GOT3 (cell line): ENCODE data around the gene FGGY.

Experiments
- DNase-seq: peaks from one replicate; lab custom pipeline; 2025; ENCODE audit warnings: mixed read lengths; lab: John Stamatoyannopoulos, UW

FGGY gene

DNA sequence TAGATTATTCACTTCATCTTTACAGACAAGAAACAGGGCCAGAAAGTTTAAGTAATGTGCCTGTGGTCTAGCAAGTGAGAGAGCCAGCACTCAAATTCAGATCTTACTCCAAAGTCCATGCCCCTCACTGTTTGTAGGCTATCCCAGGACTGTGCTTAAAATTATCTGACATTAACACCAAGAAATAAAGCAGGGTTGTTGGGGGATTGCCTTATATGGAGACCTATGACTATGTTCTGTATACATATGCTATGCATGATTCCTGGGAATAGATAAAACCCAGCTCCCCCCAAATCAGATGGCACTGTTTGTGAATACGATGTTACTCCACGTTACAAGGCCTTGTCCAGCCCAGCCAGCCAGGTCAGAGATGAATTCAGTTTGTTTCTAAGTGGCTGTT lies 386.3 kb downstream of the FGGY start:
- no peak for DNase-seq

DNA sequence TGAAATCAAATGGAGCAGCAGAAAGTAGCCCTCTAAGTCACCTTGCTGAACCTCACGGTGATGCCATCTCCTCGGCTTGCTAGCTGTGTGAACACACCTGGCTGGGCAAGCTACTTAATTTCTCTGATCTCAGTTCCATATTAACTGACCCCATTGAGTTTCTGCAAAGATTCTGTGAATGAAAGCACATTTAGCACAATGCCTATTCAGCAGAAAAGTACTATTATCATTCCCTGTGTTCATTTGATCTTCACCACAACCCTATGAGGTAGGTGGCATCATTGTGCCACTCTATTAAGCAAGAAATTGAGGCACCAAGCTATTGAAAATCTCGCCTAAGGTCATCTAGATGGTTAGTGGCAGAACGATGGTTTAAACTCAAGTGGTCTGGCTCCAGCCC lies 387.8 kb downstream of the FGGY start:
- DNase-seq, result no peak

DNA sequence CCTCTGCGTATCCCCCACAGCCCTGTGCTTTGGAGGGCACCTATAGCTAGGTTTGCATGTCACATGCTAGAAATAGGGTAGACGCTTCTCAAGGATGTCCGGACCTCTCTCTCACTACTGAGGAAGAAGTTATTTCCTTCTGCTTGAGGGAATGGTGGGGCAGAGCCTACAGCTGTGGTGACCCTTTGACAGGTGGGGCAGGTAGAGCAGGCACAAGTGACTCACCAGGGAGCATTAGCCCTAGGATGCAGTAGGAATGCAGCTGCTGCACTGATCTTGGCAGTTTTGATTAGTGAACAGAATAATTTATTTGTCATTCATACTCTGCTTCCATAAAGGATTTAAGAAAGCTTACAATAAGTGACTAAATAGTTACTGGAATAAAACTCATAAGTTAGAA lies 388.2 kb downstream of the FGGY start:
- DNase-seq, result no peak

DNA sequence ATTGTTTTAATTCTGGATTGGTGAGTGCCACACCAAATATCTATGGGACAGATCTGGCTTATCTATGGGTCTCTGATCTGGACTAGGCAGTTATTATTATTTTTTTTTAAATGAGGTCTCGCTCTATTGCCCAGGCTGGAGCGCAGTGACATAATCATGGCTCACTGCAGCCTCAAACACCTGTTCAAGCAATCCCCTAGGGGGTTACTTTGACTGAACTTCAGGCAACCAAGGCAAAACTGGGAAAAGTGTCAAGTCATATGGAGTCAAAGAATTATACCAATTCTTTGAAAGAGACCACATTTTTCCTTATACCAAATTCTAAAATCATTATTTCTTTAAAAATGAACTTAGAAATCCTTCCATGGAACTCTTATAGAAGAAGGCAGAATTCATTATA lies 388.8 kb downstream of the FGGY start:
- DNase-seq, result no peak

DNA sequence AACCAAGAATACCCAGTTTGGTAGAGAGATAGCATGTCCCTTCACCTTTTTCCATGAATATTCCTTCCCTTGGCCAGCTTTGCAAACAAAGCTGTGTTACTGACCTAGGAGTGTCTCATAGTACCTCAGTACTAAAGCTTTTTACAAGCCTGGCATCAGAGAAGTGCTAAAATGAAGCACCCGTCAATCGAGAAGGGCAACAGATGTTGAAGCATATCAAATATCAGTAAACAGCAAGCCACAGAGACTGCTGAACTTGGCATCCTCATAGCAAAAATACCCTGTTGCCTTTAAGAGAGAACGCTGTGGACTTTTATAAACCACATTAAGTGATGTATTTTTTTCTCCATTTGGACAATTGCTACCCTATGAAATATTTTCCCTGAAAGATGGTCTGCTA lies 389.3 kb downstream of the FGGY start:
- DNase-seq, result no peak

DNA sequence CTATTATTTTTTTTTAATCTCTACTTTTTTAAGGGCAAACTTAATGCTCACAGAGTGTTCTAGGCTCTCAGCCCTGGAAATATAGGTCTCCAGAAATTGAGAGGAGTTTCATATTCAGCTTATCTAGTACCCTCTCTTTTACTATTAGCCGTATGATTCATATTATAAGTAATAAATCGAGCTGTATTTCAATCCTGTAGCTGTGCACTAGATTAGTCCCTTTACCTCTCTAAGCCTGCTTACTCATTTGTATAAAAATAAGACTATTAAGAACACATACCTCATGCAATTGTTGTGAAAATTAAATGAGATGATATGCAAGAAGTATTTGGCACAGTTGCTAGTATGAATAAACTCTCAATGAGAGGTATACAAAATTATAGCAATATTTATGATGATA lies 389.7 kb downstream of the FGGY start:
- no peak for DNase-seq

GRCh38 chr1:59687081-59687480 lies 390.2 kb downstream of the FGGY start:
- DNase-seq, result no peak

GRCh38 chr1:59688976-59689375 lies 392.1 kb downstream of the FGGY start:
- no peak for DNase-seq

DNA sequence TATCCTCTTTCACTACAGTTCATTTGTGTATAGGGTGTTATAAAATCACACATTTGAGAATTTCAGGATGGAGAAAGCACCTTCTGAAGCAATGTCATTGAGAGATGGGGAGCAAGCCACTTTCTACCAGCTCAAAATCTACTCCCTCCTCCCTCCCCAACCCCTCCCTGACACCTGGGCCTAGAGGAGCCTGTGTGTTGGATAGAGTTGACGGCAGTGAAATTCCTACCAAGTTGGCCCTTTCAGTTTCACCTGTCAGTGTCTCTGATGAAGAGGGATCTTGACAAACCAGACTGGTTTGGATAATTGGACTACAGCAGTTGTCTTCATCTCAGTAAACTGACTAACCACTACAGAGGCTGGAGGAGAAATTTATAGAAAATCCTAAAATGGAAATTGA lies 392.8 kb downstream of the FGGY start:
- no peak for DNase-seq

DNA sequence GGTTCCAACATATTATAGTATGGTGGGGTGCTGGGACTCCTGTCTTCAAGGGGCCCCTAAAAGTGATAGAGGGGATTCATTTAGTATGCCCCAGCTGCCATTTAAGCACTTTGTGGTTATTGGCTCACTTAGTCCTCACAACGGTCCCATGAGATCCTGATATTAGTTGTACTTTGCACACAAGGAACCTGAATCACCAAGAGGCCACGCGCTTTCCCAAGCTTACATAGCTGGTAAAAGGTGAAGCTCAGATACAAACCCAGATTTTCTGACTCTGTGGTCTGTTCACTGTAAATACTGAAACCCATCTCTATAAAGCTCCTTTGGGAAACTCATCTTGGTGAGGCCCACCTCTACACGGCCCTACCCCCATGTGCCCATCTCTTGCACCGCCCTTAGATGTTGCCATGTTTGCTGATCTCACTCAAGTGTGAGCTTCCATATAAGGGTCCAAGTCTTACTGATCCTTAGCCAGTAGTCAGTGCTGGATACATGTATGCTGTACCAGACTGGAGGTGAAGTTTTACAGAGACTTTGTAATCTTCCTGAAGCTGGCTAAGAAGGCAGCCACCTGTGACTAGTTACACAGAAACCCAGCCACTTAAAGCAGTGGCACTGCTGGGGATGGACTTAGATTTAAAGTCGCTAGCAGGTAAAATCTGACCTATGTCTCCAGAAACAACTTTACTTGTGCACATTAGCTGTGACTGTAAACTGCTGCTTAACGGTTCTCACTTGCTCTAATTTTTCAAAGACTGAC lies 393.5 kb downstream of the FGGY start:
- no peak for DNase-seq

DNA sequence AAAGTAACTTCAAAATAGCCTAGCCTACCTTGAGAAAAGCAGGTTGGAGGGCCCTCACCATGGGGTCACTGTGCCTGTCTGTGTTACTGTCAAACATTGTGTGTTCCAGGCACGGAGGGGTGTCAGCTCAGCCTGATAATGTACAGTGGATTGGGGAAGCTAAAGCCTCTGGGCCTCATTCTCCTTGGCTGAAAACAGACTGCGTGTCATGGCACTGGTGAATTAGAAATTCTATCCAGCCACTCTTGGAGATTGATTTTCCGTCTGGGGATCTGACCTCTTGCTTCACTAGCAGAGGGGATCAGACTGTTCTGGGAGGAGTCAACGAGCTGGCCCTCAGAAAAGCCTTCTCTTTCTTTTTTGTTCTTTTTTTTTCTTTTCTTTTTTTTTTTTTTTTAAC lies 394.4 kb downstream of the FGGY start:
- no peak for DNase-seq

GRCh38 chr1:59692591-59692990 lies 395.7 kb downstream of the FGGY start:
- DNase-seq, result peak; percentile 15

DNA sequence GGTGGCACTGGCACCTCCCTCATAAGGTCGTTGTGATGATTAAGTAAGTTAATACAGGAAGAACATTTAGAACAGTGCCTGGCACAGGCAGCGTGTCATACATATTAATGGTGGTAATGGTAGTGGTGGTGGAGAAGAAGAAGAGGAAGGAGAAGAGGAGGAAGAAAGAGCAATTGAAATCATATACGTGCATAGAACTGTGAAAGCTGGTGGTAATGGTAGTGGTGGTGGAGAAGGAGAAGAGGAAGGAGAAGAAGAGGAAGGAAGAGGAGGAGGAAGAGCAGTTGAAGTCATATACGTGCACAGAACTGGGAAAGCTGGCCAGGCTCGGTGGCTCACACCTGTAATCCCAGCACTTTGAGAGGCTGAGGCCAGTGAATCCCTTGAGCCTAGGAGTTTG lies 396.5 kb downstream of the FGGY start:
- DNase-seq, result no peak

GRCh38 chr1:59695252-59695651 lies 398.4 kb downstream of the FGGY start:
- DNase-seq, result no peak

- DNase-seq, result no peak
These were observed 399.7 kb downstream of the FGGY start for GRCh38 chr1:59696421-59697115.

- no peak for DNase-seq
These were observed 400.4 kb downstream of the FGGY start for GRCh38 chr1:59697150-59697800.

DNA sequence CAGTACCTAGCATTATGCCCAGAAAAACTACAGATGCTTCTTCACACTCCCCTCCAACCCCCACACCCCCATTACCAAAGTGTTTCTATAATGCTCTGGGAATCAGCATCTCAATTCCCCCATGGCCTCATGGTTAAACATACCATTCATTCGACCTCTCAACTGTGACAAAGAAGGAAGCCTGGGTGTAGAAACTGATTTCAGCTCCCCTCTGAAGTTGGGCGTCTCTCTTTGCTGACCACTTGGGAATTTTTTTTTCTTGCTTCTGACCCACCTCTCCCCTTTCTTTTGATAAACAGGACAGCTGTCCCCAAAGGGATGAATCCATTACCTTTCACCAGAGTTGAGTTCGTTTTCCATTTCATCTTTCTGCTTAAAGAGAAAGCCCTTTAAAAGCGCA lies 401.5 kb downstream of the FGGY start:
- no peak for DNase-seq

GRCh38 chr1:59699227-59699847 lies 402.4 kb downstream of the FGGY start:
- no peak for DNase-seq

- no peak for DNase-seq
These were observed 404.5 kb downstream of the FGGY start for GRCh38 chr1:59701376-59701775.

DNA sequence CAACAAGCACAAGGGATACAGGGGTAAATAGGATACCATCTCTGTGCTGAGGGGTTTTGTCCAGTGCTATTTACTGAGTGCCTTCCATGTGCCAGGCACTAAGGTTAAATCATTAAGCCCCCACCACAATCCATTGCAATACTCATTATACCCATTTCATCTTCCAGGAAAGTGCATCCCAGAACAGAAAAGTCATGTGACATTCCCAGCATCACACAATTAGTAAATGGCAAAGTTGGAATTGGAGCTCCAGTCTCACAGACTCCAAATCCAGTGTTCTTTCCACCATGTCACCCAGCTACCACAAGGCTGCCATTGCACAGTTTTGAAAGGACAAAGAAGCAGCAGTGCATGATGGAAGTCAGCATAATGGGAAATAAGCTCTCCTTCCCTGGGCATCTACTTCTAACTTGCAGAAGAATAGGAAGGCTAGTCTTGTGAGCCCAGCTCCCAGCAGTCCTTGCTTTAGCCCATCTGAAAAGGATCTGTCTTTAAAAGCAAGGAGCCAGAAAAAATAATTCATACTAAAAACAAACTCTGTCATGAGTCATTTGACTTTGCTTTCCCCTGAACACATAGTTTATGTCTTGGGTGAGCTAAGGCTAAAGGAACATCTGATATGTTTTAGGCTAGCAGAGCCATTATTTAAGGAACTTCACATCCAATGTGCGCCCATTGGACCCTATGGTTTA lies 406.5 kb downstream of the FGGY start:
- DNase-seq, result no peak

GRCh38 chr1:59703918-59704378 lies 407.1 kb downstream of the FGGY start:
- no peak for DNase-seq

DNA sequence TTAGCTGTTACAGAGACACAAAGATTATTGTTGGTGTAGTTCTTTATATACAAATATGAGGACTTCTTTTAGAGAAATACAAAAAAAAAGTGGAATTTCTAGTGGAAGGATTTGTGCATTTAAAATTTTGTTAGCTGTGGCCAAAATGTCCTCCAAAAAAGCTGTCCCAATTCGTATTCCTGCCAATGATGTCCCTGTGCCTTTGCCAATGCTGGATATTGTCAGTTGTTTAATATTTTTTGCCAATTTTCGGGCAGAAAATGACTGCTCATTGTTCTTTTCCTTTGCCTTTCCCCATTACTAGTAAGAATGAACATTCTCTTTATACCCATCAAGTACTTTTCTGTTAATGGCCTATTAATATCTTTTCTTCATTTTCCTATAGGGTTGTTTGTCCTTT lies 407.8 kb downstream of the FGGY start:
- no peak for DNase-seq
